Esophagus squamous epithelium (tissue), 4 donors: ENCODE results near the gene SNX8.
"Not testable (repeated sequence)": the region's sequence is repeated elsewhere in the genome, so short reads cannot be mapped to it uniquely, and the experiment has no call there.

ENCODE experiments used
- POLR2A ChIP-seq, 4 donors: fragments of 450-650 bp; IDR thresholded peaks; one replicate each; pipeline ENCODE4 v1.6.1; 2017; ENCODE audit warnings: antibody characterized with exemption in 4 of 4, mild to moderate bottlenecking in 4 of 4, moderate library complexity in 3 of 4
- TF ChIP-seq, protein P1 (sequence below), 6 experiments: fragments of 450-650 bp in 4 of 6; fragments of 200-600 bp in 2 of 6; sonication (generic) in 2 of 6; IDR thresholded peaks; one replicate each; pipeline ENCODE4 v1.5.1; 2016 to 2019; ENCODE audit warnings: antibody characterized with exemption in 6 of 6, mild to moderate bottlenecking in 4 of 6, moderate library complexity in 4 of 6

DNA sequence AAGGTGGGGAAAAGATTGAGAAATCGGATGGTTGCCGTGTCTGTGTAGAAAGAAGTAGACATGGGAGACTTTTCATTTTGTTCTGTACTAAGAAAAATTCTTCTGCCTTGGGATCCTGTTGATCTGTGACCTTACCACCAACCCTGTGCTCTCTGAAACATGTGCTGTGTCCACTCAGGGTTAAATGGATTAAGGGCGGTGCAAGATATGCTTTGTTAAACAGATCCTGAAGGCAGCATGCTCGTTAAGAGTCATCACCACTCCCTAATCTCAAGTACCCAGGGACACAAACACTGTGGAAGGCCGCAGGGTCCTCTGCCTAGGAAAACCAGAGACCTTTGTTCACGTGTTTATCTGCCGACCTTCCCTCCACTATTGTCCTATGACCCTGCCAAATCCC lies 10.7 kb downstream of the SNX8 start:
- TF ChIP-seq, protein P1, sequence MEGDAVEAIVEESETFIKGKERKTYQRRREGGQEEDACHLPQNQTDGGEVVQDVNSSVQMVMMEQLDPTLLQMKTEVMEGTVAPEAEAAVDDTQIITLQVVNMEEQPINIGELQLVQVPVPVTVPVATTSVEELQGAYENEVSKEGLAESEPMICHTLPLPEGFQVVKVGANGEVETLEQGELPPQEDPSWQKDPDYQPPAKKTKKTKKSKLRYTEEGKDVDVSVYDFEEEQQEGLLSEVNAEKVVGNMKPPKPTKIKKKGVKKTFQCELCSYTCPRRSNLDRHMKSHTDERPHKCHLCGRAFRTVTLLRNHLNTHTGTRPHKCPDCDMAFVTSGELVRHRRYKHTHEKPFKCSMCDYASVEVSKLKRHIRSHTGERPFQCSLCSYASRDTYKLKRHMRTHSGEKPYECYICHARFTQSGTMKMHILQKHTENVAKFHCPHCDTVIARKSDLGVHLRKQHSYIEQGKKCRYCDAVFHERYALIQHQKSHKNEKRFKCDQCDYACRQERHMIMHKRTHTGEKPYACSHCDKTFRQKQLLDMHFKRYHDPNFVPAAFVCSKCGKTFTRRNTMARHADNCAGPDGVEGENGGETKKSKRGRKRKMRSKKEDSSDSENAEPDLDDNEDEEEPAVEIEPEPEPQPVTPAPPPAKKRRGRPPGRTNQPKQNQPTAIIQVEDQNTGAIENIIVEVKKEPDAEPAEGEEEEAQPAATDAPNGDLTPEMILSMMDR (IDR thresholded peaks at IDR 0.05), result not testable (repeated sequence)
- not testable (repeated sequence) for TF ChIP-seq POLR2A (IDR thresholded peaks at IDR 0.05)
